ENCODE results near the gene MEIS3.
A peak's percentile ranks its signal among the peaks of the same experiment; 100 is the strongest.
"Not testable (repeated sequence)": the region's sequence is repeated elsewhere in the genome, so short reads cannot be mapped to it uniquely, and the experiment has no call there.

MEIS3 gene

DNA sequence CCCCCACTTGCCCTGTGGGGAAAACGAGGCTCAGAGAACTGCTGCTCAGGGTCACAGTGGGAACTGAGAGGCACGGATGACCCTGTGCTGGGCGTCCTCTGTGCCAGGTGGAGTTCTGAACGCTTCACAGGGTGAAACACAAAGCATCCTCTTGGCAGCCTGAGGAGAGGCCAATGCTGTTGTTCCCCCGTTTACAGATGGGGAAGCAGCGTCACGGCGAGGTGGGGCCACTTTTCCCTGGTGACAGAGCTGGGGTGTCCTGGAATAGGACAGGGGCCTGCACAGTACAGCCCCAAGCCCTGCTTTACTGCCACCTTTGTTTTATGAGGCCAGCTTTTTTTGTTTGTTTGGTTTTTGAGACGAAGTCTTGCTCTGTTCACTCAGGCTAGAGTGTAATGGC lies 48.1 kb downstream of the MEIS3 start:
- no peak for DNase-seq (ENCODE audit: low read depth in 1 of 2, low spot score in 1 of 2)
- Histone ChIP-seq H3K27me3 (ENCODE audit: insufficient read depth, poor library complexity, severe bottlenecking) (no peaks in the 10 kb centered on the region), H3K4me3 (replicated peaks; ENCODE audit: insufficient read depth, low read length) (no peak overlapping the region), H3K27ac (replicated peaks) (peak overlapping the region; percentile 74)
- TF ChIP-seq POLR2AphosphoS5 (IDR thresholded peaks at IDR 0.05; ENCODE audit: low read depth) (no peak), REST (IDR thresholded peaks at IDR 0.05; ENCODE audit: insufficient replicate concordance, low read depth) (no peak), GABPA (IDR thresholded peaks at IDR 0.05; ENCODE audit: low read depth) (no peak), SPI1 (IDR thresholded peaks at IDR 0.05; ENCODE audit: borderline replicate concordance, low read depth) (no peak)
- TF ChIP-seq, protein P1, sequence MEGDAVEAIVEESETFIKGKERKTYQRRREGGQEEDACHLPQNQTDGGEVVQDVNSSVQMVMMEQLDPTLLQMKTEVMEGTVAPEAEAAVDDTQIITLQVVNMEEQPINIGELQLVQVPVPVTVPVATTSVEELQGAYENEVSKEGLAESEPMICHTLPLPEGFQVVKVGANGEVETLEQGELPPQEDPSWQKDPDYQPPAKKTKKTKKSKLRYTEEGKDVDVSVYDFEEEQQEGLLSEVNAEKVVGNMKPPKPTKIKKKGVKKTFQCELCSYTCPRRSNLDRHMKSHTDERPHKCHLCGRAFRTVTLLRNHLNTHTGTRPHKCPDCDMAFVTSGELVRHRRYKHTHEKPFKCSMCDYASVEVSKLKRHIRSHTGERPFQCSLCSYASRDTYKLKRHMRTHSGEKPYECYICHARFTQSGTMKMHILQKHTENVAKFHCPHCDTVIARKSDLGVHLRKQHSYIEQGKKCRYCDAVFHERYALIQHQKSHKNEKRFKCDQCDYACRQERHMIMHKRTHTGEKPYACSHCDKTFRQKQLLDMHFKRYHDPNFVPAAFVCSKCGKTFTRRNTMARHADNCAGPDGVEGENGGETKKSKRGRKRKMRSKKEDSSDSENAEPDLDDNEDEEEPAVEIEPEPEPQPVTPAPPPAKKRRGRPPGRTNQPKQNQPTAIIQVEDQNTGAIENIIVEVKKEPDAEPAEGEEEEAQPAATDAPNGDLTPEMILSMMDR (IDR thresholded peaks at IDR 0.05; ENCODE audit: insufficient read depth, low read length): no peak

GRCh38 chr19:47370045-47370611 lies 49.2 kb downstream of the MEIS3 start:
- peak; percentile 62 to 92 for DNase-seq (ENCODE audit: low read depth in 1 of 2, low spot score in 1 of 2)
- Histone ChIP-seq H3K4me3 (replicated peaks; ENCODE audit: insufficient read depth, low read length) (no peak overlapping the region), H3K27me3 (ENCODE audit: insufficient read depth, poor library complexity, severe bottlenecking) (no peaks in the 10 kb centered on the region), H3K27ac (replicated peaks) (peak overlapping the region; percentile 74)
- TF ChIP-seq SPI1 (IDR thresholded peaks at IDR 0.05; ENCODE audit: borderline replicate concordance, low read depth) (0 out of 2 replicates have a peak, but pooled peaks have one; percentile 24), GABPA (IDR thresholded peaks at IDR 0.05; ENCODE audit: low read depth) (no peak)

DNA sequence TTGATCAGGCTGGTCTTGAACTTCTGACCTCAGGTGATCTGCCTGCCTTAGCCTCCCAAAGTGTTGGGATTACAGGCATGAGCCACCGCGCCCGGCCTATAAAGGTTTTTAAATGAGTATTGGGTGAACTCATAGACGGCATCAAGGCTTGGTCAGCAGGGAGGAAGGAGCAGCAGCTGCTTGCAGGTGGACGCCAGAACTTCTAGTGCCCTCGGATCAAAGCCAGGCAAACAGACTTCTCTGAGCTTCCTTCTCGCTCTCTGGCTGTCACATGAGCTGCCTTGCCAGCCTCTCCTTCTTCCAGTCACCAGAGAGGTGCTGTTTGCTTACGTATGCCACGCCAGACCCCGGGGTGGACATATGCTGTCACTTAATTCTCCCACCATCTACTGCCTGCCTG lies 53.9 kb downstream of the MEIS3 start:
- not testable (repeated sequence) for DNase-seq (ENCODE audit: low read depth in 1 of 2, low spot score in 1 of 2); H3K27me3 ChIP-seq (ENCODE audit: insufficient read depth, poor library complexity, severe bottlenecking); H3K4me3 ChIP-seq (replicated peaks; ENCODE audit: insufficient read depth, low read length); H3K27ac ChIP-seq (replicated peaks)

GRCh38 chr19:47363758-47364531 lies 55.4 kb downstream of the MEIS3 start:
- Histone ChIP-seq H3K27me3 (ENCODE audit: insufficient read depth, poor library complexity, severe bottlenecking) (no peaks in the 10 kb centered on the region), H3K27ac (replicated peaks) (peak overlapping the region; percentile 43; the same call in 1 of the 2 replicates), H3K4me3 (replicated peaks; ENCODE audit: insufficient read depth, low read length) (no peak overlapping the region)
- TF ChIP-seq SPI1 (IDR thresholded peaks at IDR 0.05; ENCODE audit: borderline replicate concordance, low read depth) (no peak), POLR2AphosphoS5 (IDR thresholded peaks at IDR 0.05; ENCODE audit: low read depth) (no peak), GABPA (IDR thresholded peaks at IDR 0.05; ENCODE audit: low read depth) (no peak), REST (IDR thresholded peaks at IDR 0.05; ENCODE audit: insufficient replicate concordance, low read depth) (no peak)
- TF ChIP-seq, protein P1 (IDR thresholded peaks at IDR 0.05; ENCODE audit: insufficient read depth, low read length): no peak
- DNase-seq (ENCODE audit: low read depth in 1 of 2, low spot score in 1 of 2): no peak

Data from HL-60 (cell line).